Mucosa of stomach (tissue), 1 donor: Measurements from ENCODE around the gene ADGRD1.

Experiments
- H3K27me3 ChIP-seq: one replicate; pipeline ENCODE4 v1.7.0; 2013; ENCODE audit warnings: mild to moderate bottlenecking, low read length; ENCODE audit not compliant: control insufficient read depth, insufficient read depth
- H3K36me3 ChIP-seq: one replicate; pipeline ENCODE4 v1.7.0; 2013; ENCODE audit warnings: low read length; ENCODE audit not compliant: control insufficient read depth, insufficient read depth
- H3K4me1 ChIP-seq: one replicate; pipeline ENCODE4 v1.7.0; 2013; ENCODE audit warnings: mild to moderate bottlenecking, low read length; ENCODE audit not compliant: control insufficient read depth, insufficient read depth
- H3K4me3 ChIP-seq: one replicate; pipeline ENCODE4 v1.7.0; 2013; ENCODE audit warnings: low read length
- H3K9ac ChIP-seq: one replicate; pipeline ENCODE4 v1.7.0; 2013; ENCODE audit warnings: mild to moderate bottlenecking, low read length, moderate library complexity
- H3K9me3 ChIP-seq: one replicate; pipeline ENCODE4 v1.7.0; 2013; ENCODE audit warnings: mild to moderate bottlenecking, low read length, moderate library complexity; ENCODE audit not compliant: control insufficient read depth
- donor health status: Pancreatic carcinoma.

ADGRD1 gene

DNA sequence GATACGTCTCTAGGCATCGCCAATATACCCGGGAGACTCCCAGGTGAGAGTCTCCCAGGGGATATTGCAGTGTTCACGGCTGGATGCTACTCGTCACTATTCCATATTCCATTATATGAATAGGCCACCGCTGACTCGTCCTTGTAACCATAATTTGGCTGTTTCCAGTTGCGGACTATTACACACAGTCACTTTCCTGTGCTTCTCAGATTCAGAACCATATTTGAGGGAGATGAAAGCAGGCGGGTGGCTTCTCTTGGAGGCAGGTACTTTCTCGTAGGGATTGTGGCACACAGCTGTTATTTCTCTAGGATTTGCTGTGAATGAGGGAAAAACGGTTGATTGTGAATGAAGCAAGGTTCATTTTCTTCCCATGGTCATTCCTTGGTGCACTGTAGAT, 73.0 kb downstream of the ADGRD1 start:
- H3K27me3 ChIP-seq, result no peaks in the 10 kb centered on the region

GRCh38 chr12:131027264-131027663, 73.6 kb downstream of the ADGRD1 start:
- Histone ChIP-seq H3K9ac (no peak overlapping the region), H3K9me3 (no peaks in the 10 kb centered on the region), H3K36me3 (no peaks in the 10 kb centered on the region), H3K27me3 (no peaks in the 10 kb centered on the region), H3K4me1 (no peaks in the 10 kb centered on the region), H3K4me3 (no peak overlapping the region)

More for the DNA sequence above, 73.0 kb downstream of the ADGRD1 start:
- no peaks in the 10 kb centered on the region for H3K9me3 ChIP-seq
- H3K4me3 ChIP-seq, result no peak overlapping the region
- H3K9ac ChIP-seq, result no peak overlapping the region
- H3K4me1 ChIP-seq, result no peaks in the 10 kb centered on the region
- no peaks in the 10 kb centered on the region for H3K36me3 ChIP-seq

GRCh38 chr12:131027876-131028586, 74.3 kb downstream of the ADGRD1 start:
- H3K4me1 ChIP-seq, result no peaks in the 10 kb centered on the region
- no peak overlapping the region for H3K4me3 ChIP-seq
- H3K9ac ChIP-seq, result no peak overlapping the region
- no peaks in the 10 kb centered on the region for H3K27me3 ChIP-seq
- no peaks in the 10 kb centered on the region for H3K9me3 ChIP-seq
- no peaks in the 10 kb centered on the region for H3K36me3 ChIP-seq

DNA sequence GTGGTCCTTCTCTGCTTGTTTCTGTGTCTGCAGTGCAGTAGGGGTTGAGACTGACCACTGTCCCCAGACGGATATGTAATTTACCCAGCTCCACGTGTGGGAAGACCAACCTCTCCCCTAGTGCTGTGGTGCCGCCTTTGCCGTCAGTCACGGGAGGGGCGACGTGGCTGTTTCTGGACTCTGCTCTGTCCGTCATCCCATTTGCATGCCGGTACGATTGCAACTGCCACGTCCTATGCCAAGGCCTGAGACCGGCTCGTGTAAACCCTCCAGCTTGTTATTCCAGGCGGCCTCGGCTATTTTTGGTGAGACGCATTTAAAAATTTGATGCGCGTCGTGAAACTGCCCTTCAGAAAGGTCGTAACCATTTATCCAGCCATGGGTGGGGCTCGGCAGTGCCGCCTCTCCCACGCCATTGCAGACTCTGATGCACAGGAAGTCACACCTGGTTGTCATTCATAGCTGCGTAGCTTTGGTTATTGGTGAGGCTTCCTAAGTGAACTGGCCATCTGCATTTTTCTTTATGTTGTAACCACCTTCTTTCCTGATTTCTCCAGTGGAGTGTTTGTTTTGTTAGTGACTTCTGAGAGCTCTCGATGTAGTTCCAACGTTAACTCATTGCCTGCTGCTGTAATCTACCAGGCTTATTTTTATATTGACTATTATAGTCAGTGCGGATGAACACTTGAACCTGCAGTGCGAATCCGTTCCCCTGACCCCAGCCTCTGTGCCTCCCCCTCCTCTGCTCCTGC, 75.1 kb downstream of the ADGRD1 start:
- no peaks in the 10 kb centered on the region for H3K27me3 ChIP-seq
- H3K9me3 ChIP-seq, result no peaks in the 10 kb centered on the region
- no peak overlapping the region for H3K9ac ChIP-seq
- H3K4me3 ChIP-seq, result no peak overlapping the region
- H3K4me1 ChIP-seq, result no peaks in the 10 kb centered on the region
- H3K36me3 ChIP-seq, result no peaks in the 10 kb centered on the region

DNA sequence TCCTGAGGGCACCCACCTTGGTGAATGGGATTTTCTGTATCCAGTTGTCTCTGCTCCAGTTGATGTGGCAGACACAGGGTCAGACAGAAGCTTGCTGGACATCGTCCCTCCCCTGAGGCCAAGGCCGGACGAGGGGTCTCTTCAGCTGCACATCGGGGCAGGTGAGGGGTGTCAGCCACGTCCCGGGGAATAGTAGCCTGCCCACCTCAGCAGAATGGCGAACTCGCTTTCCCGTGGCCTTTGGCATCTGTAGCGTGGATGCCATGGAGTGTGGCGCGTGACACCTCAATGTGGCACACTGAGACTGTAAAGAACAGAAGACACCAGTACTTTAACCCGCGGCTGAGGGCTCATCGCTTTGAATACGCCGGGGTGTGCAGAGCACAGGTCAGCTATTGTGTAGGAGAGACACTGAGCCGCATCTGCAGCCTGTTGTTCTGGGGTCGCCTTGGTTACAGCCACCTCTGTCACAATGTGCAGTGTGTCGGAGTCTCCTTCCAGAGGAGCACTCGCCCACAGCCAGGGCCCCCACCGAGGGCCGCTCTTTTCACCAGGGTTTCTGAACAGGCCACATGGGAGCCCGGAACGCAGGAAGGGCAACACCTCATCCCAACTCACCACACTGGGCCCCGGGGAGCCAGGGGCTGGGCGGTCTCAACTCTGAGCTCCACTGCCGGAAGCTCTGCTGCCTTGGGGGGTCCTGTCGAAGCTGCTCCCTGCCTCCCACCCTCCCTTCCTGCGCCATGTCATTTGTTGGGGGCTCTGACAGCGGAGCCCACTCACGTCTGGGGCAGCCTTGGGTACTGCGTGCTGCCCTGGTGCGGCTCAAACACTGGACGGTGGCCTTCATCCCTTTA, 77.0 kb downstream of the ADGRD1 start:
- H3K9ac ChIP-seq, result no peak overlapping the region
- H3K9me3 ChIP-seq, result no peaks in the 10 kb centered on the region
- no peaks in the 10 kb centered on the region for H3K27me3 ChIP-seq
- H3K36me3 ChIP-seq, result no peaks in the 10 kb centered on the region
- H3K4me3 ChIP-seq, result no peak overlapping the region
- H3K4me1 ChIP-seq, result no peaks in the 10 kb centered on the region

- no peaks in the 10 kb centered on the region for H3K9me3 ChIP-seq
- no peaks in the 10 kb centered on the region for H3K36me3 ChIP-seq
- no peak overlapping the region for H3K4me3 ChIP-seq
- no peak overlapping the region for H3K9ac ChIP-seq
- H3K27me3 ChIP-seq, result no peaks in the 10 kb centered on the region
- no peaks in the 10 kb centered on the region for H3K4me1 ChIP-seq
Observed at GRCh38 chr12:131032082-131032750, 78.5 kb downstream of the ADGRD1 start.

- H3K4me3 ChIP-seq, result no peak overlapping the region
- no peaks in the 10 kb centered on the region for H3K9me3 ChIP-seq
- no peaks in the 10 kb centered on the region for H3K27me3 ChIP-seq
- H3K4me1 ChIP-seq, result no peaks in the 10 kb centered on the region
- H3K9ac ChIP-seq, result no peak overlapping the region
- H3K36me3 ChIP-seq, result no peaks in the 10 kb centered on the region
Observed at GRCh38 chr12:131033486-131033885, 79.8 kb downstream of the ADGRD1 start.

- no peaks in the 10 kb centered on the region for H3K9me3 ChIP-seq
- H3K9ac ChIP-seq, result no peak overlapping the region
- H3K4me3 ChIP-seq, result no peak overlapping the region
- H3K27me3 ChIP-seq, result no peaks in the 10 kb centered on the region
- no peaks in the 10 kb centered on the region for H3K4me1 ChIP-seq
- no peaks in the 10 kb centered on the region for H3K36me3 ChIP-seq
Observed at GRCh38 chr12:131033886-131034482, 80.3 kb downstream of the ADGRD1 start.

DNA sequence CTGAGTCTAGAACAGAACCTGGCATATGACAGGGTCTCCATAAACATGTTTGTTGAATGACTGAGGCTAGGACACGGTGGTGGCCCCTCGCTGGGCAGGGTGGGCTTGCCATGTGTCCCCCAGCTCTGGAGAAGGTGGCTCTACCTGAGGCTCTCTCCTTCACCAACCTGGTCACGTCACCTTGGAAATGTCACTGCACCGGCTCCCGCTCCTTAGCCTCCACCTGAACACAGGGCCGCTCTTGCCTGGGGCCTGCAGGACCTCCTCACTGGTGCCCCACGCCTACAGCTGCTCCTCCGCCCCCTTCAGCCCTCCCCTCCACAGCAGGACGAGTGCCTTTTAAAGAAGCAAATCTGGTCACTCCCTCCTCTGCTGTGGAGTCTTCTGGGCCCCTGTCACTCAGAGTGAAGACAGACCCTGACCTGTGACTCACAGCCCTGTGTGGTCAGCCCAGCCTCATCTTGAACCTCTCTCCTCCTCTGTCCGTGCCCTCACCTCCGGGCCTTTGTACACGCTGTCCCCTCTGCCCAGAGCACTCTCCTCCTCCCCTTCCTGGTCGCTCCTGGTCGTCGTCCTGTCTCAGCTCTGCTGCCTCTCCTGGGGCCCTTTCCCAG, 81.0 kb downstream of the ADGRD1 start:
- H3K36me3 ChIP-seq, result no peaks in the 10 kb centered on the region
- H3K4me3 ChIP-seq, result no peak overlapping the region
- H3K4me1 ChIP-seq, result no peaks in the 10 kb centered on the region
- H3K9me3 ChIP-seq, result no peaks in the 10 kb centered on the region
- no peak overlapping the region for H3K9ac ChIP-seq
- no peaks in the 10 kb centered on the region for H3K27me3 ChIP-seq

DNA sequence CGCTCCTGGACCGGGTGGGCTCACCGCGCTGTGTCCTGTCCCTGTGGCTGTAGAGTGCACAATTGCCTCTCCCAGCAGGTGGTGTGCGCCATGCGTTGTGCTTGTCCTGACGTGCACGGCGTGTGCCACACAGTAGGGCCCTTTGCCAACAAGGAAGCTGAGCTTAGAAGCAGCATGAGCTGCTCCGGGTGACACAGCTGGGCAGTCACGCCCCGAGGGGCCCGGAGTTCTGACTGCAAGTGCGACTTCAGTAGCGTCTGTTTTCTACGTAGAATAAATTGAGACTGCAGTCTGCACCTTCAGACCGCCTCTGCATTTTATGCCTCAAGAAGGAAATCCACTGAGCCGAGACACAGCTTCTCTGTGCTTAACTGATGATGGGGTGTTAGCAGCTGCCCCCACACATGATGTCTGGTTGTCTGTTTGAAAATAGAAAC, 81.6 kb downstream of the ADGRD1 start:
- Histone ChIP-seq H3K4me3 (no peak overlapping the region), H3K27me3 (no peaks in the 10 kb centered on the region), H3K4me1 (no peaks in the 10 kb centered on the region), H3K9ac (no peak overlapping the region), H3K36me3 (no peaks in the 10 kb centered on the region), H3K9me3 (no peaks in the 10 kb centered on the region)

GRCh38 chr12:131038159-131038558, 84.5 kb downstream of the ADGRD1 start:
- Histone ChIP-seq H3K4me3 (no peak overlapping the region), H3K27me3 (no peaks in the 10 kb centered on the region)

More at GRCh38 chr12:131038159-131038558, 84.5 kb downstream of the ADGRD1 start:
- no peaks in the 10 kb centered on the region for H3K36me3 ChIP-seq
- no peak overlapping the region for H3K9ac ChIP-seq
- H3K9me3 ChIP-seq, result no peaks in the 10 kb centered on the region
- H3K4me1 ChIP-seq, result no peaks in the 10 kb centered on the region
